Astrocyte of the spinal cord (primary cell): ENCODE results near the gene GARS1.

Experiments
- DNase-seq: peaks from one replicate; pipeline ENCODE4 v3.0.0; 2011; ENCODE audit warnings: low read depth, low spot score
- H3K4me3 ChIP-seq: 2 replicates; pipeline ENCODE4 v1.5.1; 2011; ENCODE audit warnings: low read depth, mild to moderate bottlenecking, low read length, moderate library complexity
- in situ Hi-C: cut with HindIII; loops from 2 replicates; pipeline ENCODE4 v1.10.0; 2017; ENCODE audit warnings: low sequenced_read_pairs
- TF ChIP-seq, protein P1 (sequence below): IDR thresholded peaks from 2 replicates; pipeline ENCODE4 v1.5.1; 2012; ENCODE audit warnings: low read depth, mild to moderate bottlenecking, low read length, inconsistent platforms

The GARS1 gene

DNA sequence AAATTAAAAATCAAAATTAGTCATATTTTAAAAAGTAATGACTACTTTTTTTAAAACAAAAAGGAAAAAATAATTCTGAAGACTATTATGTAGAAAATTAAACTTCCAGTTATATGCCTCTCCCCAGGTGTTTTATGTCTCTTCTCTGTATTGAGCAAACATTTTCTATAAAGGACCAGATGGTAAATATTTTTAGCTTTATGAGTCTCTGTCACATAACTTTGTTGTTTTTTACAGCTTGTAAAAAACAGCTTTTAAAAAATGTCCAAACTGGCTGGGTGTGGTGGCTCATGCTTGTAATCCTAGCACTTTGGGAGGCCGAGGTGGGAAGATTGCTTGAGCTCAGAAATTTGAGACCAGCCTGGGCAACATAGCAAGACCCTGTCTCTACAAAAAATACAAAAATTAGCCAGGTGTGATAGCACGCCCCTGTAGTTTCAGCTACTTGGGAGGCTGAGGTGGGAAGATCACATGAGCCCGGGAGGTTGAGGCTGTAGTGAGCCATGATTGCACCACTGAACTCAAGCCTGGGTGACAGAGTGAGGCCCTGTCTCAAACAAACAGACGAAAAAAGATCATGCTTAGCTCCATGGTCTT, 23.5 kb downstream of the GARS1 start:
- DNase-seq: no peak
- H3K4me3 ChIP-seq: no peak overlapping the region
- TF ChIP-seq, protein P1, sequence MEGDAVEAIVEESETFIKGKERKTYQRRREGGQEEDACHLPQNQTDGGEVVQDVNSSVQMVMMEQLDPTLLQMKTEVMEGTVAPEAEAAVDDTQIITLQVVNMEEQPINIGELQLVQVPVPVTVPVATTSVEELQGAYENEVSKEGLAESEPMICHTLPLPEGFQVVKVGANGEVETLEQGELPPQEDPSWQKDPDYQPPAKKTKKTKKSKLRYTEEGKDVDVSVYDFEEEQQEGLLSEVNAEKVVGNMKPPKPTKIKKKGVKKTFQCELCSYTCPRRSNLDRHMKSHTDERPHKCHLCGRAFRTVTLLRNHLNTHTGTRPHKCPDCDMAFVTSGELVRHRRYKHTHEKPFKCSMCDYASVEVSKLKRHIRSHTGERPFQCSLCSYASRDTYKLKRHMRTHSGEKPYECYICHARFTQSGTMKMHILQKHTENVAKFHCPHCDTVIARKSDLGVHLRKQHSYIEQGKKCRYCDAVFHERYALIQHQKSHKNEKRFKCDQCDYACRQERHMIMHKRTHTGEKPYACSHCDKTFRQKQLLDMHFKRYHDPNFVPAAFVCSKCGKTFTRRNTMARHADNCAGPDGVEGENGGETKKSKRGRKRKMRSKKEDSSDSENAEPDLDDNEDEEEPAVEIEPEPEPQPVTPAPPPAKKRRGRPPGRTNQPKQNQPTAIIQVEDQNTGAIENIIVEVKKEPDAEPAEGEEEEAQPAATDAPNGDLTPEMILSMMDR: no peak
- in situ Hi-C loops: no loop called here

DNA sequence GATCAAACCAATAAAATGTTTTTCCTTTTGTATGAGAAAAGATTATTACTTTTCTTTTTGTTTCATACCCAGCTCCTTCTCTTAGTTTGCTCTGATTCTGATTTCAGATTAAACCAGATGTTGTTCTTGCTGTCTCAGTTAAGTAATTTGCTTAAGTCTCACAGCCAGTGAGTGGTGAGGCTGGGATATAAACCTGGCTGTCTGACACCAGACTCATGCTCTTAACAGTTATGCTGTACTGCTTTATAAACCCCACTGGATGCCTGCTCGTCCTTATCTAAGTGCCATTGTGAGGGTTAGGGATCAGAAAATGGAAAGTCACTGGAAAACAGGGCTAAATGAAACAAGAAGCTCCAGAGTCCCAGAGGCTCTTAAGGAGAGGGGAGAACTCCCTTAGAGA, 24.3 kb downstream of the GARS1 start:
- no peak for DNase-seq
- in situ Hi-C loops: no loop called here
- H3K4me3 ChIP-seq: no peak overlapping the region
- TF ChIP-seq, protein P1: no peak

DNA sequence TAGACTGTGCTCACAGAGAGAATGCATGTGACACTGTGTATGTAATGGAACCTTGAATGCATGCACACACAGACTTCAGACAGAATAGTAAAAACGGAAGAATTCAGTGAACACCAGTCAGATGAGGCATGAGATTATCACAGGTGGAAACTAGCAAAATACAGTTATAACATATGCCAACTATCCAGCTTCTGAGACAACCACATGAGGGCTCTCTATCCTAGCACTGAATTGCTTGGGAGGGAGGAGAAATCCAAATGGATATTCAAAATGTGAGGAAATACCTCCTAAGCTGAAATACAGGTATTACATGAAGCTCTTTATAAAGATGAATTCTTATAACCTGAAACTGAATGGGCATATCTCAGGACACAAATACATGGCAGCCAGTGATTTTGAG, 30.6 kb downstream of the GARS1 start:
- TF ChIP-seq, protein P1: no peak
- in situ Hi-C loops: no loop called here
- no peak overlapping the region for H3K4me3 ChIP-seq
- DNase-seq: no peak

DNA sequence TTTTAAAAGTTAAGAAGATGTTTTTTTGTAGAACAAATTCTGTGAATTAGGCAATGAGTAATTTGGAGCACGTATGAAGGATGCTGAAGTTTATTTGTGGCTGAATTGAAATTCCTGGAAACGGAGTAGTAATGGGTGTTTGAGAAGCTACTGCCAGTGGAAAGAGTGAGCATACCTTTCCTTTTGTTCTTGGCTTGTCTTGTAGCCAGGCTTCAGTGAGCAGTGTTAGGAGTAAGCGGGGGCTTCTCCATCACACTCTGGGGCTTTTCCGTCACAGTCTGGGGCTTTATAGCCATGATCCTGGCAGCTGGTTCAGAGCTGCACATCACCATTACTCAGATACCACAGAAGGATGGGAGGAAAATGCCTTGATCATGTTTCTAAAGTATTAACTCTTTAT, 32.3 kb downstream of the GARS1 start:
- in situ Hi-C loops: no loop called here
- DNase-seq: no peak
- TF ChIP-seq, protein P1: no peak

DNA sequence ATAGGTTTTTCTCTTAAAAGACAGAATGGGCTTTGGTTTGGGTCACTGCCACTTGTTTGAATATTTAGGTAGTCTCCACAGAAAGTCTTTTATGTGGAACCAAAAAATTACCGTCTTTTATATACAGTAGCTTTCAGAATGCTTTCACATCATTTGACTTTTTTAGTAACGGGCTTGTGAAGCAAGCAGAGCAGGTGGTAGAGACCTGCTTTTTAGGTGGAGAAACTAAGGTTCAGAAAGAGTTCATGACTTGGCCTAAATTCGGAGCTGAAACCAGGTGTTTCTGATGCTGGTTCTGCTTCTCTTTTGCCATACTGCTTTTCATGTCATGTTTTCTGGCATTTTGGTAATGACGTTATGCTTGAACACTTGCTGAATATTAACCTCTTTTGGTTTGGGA, 36.3 kb downstream of the GARS1 start:
- DNase-seq: no peak
- in situ Hi-C loops: no loop called here
- H3K4me3 ChIP-seq: no peak overlapping the region
- TF ChIP-seq, protein P1: no peak

More for the DNA sequence above, 32.3 kb downstream of the GARS1 start:
- H3K4me3 ChIP-seq: no peak overlapping the region

DNA sequence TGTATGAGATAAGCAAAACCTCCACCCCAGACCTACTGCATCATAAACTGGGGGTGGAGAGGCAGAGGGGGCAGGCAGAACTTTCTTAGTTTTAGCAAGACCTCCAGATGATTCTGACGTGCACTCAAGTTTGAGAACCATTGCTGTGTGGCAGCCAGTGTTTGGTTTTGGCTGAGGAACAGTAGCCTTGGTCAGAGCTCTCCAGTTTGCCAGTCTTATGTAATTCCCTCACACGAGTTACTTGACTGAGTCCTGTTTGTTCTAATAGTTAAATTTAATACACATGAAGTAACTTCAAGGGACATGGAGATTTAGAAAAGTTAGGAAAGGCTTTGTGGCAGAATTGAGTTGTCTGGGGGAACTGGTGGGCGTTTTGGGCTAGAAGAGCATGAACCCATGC, 38.5 kb downstream of the GARS1 start:
- in situ Hi-C loops: no loop called here
- no peak for DNase-seq
- H3K4me3 ChIP-seq: no peak overlapping the region
- TF ChIP-seq, protein P1: no peak
